Endodermal cell (in vitro differentiated cells): ENCODE data around the gene ZNF678. TPM values are rescaled to one million over a fixed set of nuclear protein-coding genes. Genes with fewer than 3 reads are reported as not detected.

ENCODE experiments used
- DNase-seq: peaks from one replicate; pipeline ENCODE4 v3.0.0-alpha.2; 2017
- H3K27ac ChIP-seq: 2 replicates; pipeline ENCODE4 v1.5.1; 2013; ENCODE audit warnings: mild to moderate bottlenecking, low read depth, low read length, moderate library complexity
- H3K27me3 ChIP-seq: 2 replicates; pipeline ENCODE4 v1.6.1; 2013; ENCODE audit warnings: mild to moderate bottlenecking, low read length, moderate library complexity; ENCODE audit not compliant: insufficient read depth, control insufficient read depth, poor library complexity, severe bottlenecking
- H3K36me3 ChIP-seq: 2 replicates; pipeline ENCODE4 v1.7.0; 2013; ENCODE audit warnings: mild to moderate bottlenecking, low read length, moderate library complexity; ENCODE audit not compliant: control insufficient read depth, insufficient read depth
- H3K4me1 ChIP-seq: one replicate; pipeline ENCODE4 v1.7.0; 2013; ENCODE audit warnings: low read length; ENCODE audit not compliant: control insufficient read depth, insufficient read depth
- H3K4me3 ChIP-seq: 2 replicates; pipeline ENCODE4 v1.5.1; 2013; ENCODE audit warnings: mild to moderate bottlenecking, low read length, moderate library complexity
- H3K9ac ChIP-seq: 2 replicates; pipeline ENCODE4 v1.6.1; 2013; ENCODE audit warnings: mild to moderate bottlenecking, low read length, moderate library complexity; ENCODE audit not compliant: poor library complexity, severe bottlenecking; ENCODE audit errors: extremely low read depth
- H3K9me3 ChIP-seq: 2 replicates; pipeline ENCODE4 v1.6.1; 2013; ENCODE audit warnings: mild to moderate bottlenecking, low read length, moderate library complexity; ENCODE audit not compliant: control insufficient read depth
- H3K27ac Mint-ChIP-seq: 2 replicates; pipeline ENCODE4 v1.8.0; 2020; ENCODE audit warnings: mixed read lengths
- H3K27me3 Mint-ChIP-seq: 2 replicates; pipeline ENCODE4 v1.8.0; 2021; ENCODE audit warnings: mild to moderate bottlenecking, mixed read lengths; ENCODE audit not compliant: insufficient read depth
- H3K36me3 Mint-ChIP-seq: 2 replicates; pipeline ENCODE4 v1.8.0; 2020; ENCODE audit warnings: low read depth, mixed read lengths
- H3K4me1 Mint-ChIP-seq: 2 replicates; pipeline ENCODE4 v1.8.0; 2020; ENCODE audit warnings: mixed read lengths
- H3K4me3 Mint-ChIP-seq: 2 replicates; pipeline ENCODE4 v1.8.0; 2020; ENCODE audit warnings: mild to moderate bottlenecking, moderate library complexity, mixed read lengths
- H3K9me3 Mint-ChIP-seq: 2 replicates; pipeline ENCODE4 v1.8.0; 2020; ENCODE audit warnings: mild to moderate bottlenecking, mixed read lengths
- WGBS, 2 experiments: methylation state at CpG; one replicate each; pipeline versions ENCODE4 v1.1.5 to v1.1.7; 2013; ENCODE audit warnings: missing lambda C conversion rate in 2 of 2, mixed read lengths in 1 of 2; ENCODE audit not compliant: insufficient coverage in 1 of 2, insufficient read length in 1 of 2; 5-methylcytosine and 5-hydroxymethylcytosine counted together
- total RNA-seq, 2 donors: library from RNA; stranded (reverse); fragmentation: NEBNext Ultra II Directional in 1 of 2; extraction: Animal tissue kit (Norgen Biotek cat#: 25700) in 1 of 2; gene quantifications; 2 replicates in 1 of 2; 3 replicates in 1 of 2; pipeline ENCODE4 v1.2.1, GENCODE V29; 2021
- TF ChIP-seq, protein P1 (sequence below): fragments of 200-600 bp; sonication (generic); conservative IDR thresholded peaks from 2 replicates; pipeline ENCODE4 v1.5.0; 2021; ENCODE audit warnings: antibody characterized with exemption, mild to moderate bottlenecking

Gene ZNF678
- total RNA-seq, 2 donors from 2014 or later = 23.1 to 24.3 TPM

DNA sequence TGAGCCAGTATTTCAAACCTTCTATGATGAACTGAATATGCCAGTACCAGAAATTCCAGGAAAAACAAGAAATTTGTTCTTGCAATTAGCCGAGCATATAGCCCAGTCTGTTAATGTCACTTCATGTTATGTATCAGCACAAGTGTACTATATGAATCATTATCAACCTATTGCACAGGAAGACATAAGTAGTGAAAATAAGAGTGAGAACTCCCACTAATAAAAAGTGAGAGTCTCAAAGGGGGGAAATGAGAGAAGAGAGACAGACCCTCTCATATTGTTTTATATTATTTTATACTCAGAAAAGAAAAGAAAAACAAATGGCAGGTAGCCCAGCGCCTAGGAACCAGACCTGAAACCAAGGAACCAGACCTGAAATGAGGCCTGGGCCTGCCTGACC is 155.6 kb downstream of the ZNF678 start:
- Mint-ChIP-seq H3K27ac (no peak overlapping the region), H3K27me3 (peaks cover 5% of the 10 kb centered on the region)
- H3K9me3 ChIP-seq = peaks cover 20% of the 10 kb centered on the region

DNA sequence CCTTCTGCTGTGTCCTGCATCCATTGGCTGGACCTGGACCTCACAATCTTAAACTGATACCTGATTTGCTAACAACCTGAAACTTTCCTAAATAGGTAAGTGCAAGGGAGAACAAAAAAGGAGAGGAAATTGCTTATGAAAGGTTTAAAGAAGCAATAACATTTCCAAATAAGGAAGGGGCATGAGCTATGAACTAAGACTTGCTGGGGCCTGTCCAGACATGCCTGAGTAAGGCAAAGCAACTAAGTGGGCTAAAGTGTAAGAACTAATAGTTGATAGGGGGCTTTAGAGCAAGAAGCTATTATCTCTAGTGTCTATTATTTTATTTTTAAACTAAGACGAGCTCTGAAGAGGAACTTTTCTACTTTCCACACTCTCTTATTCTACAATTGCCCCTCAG is 160.1 kb downstream of the ZNF678 start:
- no peaks in the 10 kb centered on the region for H3K4me1 ChIP-seq
- no peak overlapping the region for H3K4me3 ChIP-seq
- DNase-seq = no peak
- Mint-ChIP-seq H3K36me3 (no peaks in the 10 kb centered on the region), H3K4me1 (peaks cover 2% of the 10 kb centered on the region), H3K9me3 (peaks cover 60% of the 10 kb centered on the region), H3K4me3 (no peak overlapping the region), H3K27me3 (peaks cover 8% of the 10 kb centered on the region), H3K27ac (no peak overlapping the region)
- 83 to 100% methylated on average over 1 of the region's 1 CpG for WGBS, 2 experiments
- TF ChIP-seq, protein P1, sequence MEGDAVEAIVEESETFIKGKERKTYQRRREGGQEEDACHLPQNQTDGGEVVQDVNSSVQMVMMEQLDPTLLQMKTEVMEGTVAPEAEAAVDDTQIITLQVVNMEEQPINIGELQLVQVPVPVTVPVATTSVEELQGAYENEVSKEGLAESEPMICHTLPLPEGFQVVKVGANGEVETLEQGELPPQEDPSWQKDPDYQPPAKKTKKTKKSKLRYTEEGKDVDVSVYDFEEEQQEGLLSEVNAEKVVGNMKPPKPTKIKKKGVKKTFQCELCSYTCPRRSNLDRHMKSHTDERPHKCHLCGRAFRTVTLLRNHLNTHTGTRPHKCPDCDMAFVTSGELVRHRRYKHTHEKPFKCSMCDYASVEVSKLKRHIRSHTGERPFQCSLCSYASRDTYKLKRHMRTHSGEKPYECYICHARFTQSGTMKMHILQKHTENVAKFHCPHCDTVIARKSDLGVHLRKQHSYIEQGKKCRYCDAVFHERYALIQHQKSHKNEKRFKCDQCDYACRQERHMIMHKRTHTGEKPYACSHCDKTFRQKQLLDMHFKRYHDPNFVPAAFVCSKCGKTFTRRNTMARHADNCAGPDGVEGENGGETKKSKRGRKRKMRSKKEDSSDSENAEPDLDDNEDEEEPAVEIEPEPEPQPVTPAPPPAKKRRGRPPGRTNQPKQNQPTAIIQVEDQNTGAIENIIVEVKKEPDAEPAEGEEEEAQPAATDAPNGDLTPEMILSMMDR = no peak
- H3K27ac ChIP-seq = no peak overlapping the region
- H3K9ac ChIP-seq = no peak overlapping the region
- no peaks in the 10 kb centered on the region for H3K27me3 ChIP-seq
- H3K36me3 ChIP-seq = no peaks in the 10 kb centered on the region
- H3K9me3 ChIP-seq = peaks cover 20% of the 10 kb centered on the region

More for the DNA sequence above, 155.6 kb downstream of the ZNF678 start:
- H3K4me3 Mint-ChIP-seq = no peak overlapping the region
- H3K27me3 ChIP-seq = no peaks in the 10 kb centered on the region
- H3K9ac ChIP-seq = no peak overlapping the region
- no peak overlapping the region for H3K27ac ChIP-seq
- H3K4me1 Mint-ChIP-seq = no peaks in the 10 kb centered on the region
- no peaks in the 10 kb centered on the region for H3K4me1 ChIP-seq
- WGBS, 2 experiments = 87% methylated on average over 2 of the region's 2 CpGs; no CpG with 5 or more reads in 1 of the 2 experiments
- H3K36me3 ChIP-seq = no peaks in the 10 kb centered on the region
- H3K4me3 ChIP-seq = no peak overlapping the region
- TF ChIP-seq, protein P1 = no peak
- H3K9me3 Mint-ChIP-seq = peaks cover 91% of the 10 kb centered on the region
- DNase-seq = no peak
- H3K36me3 Mint-ChIP-seq = no peaks in the 10 kb centered on the region

DNA sequence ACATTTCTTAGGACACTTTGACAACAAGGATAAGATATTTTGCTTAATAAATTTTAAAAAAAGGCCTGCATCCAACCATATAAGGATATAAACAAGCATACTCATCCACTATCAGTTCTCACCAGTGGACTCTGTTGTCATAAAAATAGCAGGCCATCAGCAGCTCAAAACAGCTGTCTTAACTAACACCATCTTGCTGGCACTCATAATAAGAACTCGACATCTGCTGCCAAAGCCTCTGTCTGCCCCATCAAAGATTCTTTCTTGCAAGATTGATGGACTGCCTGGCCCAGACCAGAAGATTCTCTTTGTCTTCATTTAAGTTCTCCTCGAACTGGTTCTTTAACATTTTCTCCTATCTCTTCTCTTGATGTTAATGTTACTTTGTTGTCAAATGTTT is 161.7 kb downstream of the ZNF678 start:
- Mint-ChIP-seq H3K9me3 (peaks cover 45% of the 10 kb centered on the region), H3K27ac (no peak overlapping the region), H3K36me3 (no peaks in the 10 kb centered on the region), H3K4me3 (no peak overlapping the region), H3K4me1 (peaks cover 9% of the 10 kb centered on the region), H3K27me3 (peaks cover 8% of the 10 kb centered on the region)
- Histone ChIP-seq H3K9ac (no peak overlapping the region), H3K27me3 (no peaks in the 10 kb centered on the region), H3K9me3 (peaks cover 20% of the 10 kb centered on the region), H3K27ac (no peak overlapping the region), H3K36me3 (no peaks in the 10 kb centered on the region), H3K4me1 (no peaks in the 10 kb centered on the region), H3K4me3 (no peak overlapping the region)
- TF ChIP-seq, protein P1 = no peak
- WGBS, 2 experiments = 67 to 71% methylated on average over 1 of the region's 2 CpGs
- DNase-seq = no peak
